Spleen (tissue), 7 donors: ENCODE measurements around the gene FGFR2.

Source experiments
- CTCF ChIP-seq, 11 experiments: fragments of 200-600 bp in 7 of 11; fragments of 450-650 bp in 4 of 11; sonication (generic) in 4 of 11; IDR thresholded peaks in 8 of 11; conservative IDR thresholded peaks in 3 of 11; 1 replicate in 7 of 11; 2 replicates in 4 of 11; pipeline versions ENCODE4 v1.4.0 to v1.8.0; 2016 to 2021; ENCODE audit warnings: antibody characterized with exemption in 11 of 11, inconsistent platforms in 4 of 11, mild to moderate bottlenecking in 1 of 11
- POLR2A ChIP-seq, 3 donors: fragments of 450-650 bp; IDR thresholded peaks; one replicate each; pipeline ENCODE4 v1.5.1; 2017; ENCODE audit warnings: antibody characterized with exemption in 3 of 3, mild to moderate bottlenecking in 1 of 3
- POLR2AphosphoS5 ChIP-seq, 3 donors: sonication (generic); formaldehyde crosslinking; IDR thresholded peaks; one replicate each; pipeline ENCODE4 v1.5.1; 2017; ENCODE audit warnings: antibody characterized with exemption in 3 of 3
- donor health status: DM: no; HTN: no; CAD: no; lungs with moderate emphysema.
- donor health status: DM: no; HTN: no; CAD: no.
- donor health status: DM: no; HTN: no; CAD: no.

GRCh38 chr10:121578965-121579364, 19.3 kb downstream of the FGFR2 start:
- no peak for TF ChIP-seq CTCF (IDR thresholded peaks at IDR 0.05 in 8 of 11, conservative IDR thresholded peaks at IDR 0.05 in 3 of 11)
- TF ChIP-seq POLR2A (IDR thresholded peaks at IDR 0.05): no peak
- no peak for TF ChIP-seq POLR2AphosphoS5 (IDR thresholded peaks at IDR 0.05)
